Measurements from ENCODE around the gene ZNF525. TPM values are rescaled to one million over a fixed set of nuclear protein-coding genes. Genes with fewer than 3 reads are reported as not detected.

Gene ZNF525
- total and polyA plus RNA-seq, 2 of the 13 experiments (the other 11 are each of a cell fraction or from before 2014, with no cell fraction given): 3.4 to 8.7 TPM

DNA sequence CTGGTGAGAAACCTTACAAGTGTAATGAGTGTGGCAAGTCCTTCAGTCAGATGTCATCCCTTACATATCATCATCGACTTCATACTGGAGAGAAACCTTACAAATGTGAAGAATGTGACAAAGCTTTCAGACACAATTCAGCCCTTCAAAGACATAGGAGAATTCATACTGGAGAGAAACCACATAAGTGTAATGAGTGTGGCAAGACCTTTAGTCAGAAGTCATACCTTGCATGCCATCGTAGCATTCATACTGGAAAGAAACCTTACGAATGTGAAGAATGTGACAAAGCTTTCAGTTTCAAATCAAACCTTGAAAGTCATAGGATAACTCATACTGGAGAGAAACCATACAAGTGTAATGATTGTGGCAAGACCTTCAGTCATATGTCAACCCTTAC is 15.9 kb downstream of the ZNF525 start:
- FAIRE-seq (no peak), DNase-seq (ENCODE audit: low spot score) (no peak), ATAC-seq (no peak)
- Histone ChIP-seq H4K20me1 (ENCODE audit: insufficient read depth, low read length) (no peaks in the 10 kb centered on the region), H3K9ac (ENCODE audit: insufficient read depth, low read depth, low read length) (no peak overlapping the region), H3K36me3 (replicated peaks in 1 of 2; ENCODE audit: control insufficient read depth in 1 of 2, insufficient read depth in 2 of 2, low read length in 2 of 2) (peaks cover 1 to 11% of the 10 kb centered on the region in 2 experiments; a peak in 2 of 5 replicates), H3K27ac (ENCODE audit: extremely low read length, insufficient read depth, low read length) (no peak overlapping the region), H2AFZ (ENCODE audit: low read length) (no peak overlapping the region), H3K79me2 (ENCODE audit: insufficient read depth, low read length) (no peaks in the 10 kb centered on the region), H3K4me3 (replicated peaks in 1 of 3; ENCODE audit: insufficient read depth in 1 of 3, low read depth in 2 of 3, low read length in 3 of 3) (no peak overlapping the region), H3K4me1 (ENCODE audit: insufficient read depth, low read length) (no peaks in the 10 kb centered on the region), H3K9me3 (ENCODE audit: low read length) (peaks cover 55% of the 10 kb centered on the region), H3K4me2 (ENCODE audit: low read depth, low read length) (no peak overlapping the region), H3K27me3 (ENCODE audit: control insufficient read depth in 1 of 2, insufficient read depth in 2 of 2, low read length in 2 of 2) (no peaks in the 10 kb centered on the region)
- in situ Hi-C loops (cut with HindIII; ENCODE audit: extremely low pct_ligation_motif_present, low pct_unique_long_range_greater_than_20kb) (no loop called here), intact Hi-C loops (cut with micrococcal nuclease; ENCODE audit: unreplicated experiment) (no loop called here)
- BruUV-seq (replicated peaks): no TSS peak
- WGBS (ENCODE audit: low lambda C conversion rate): 41% methylated on average over 3 of the region's 3 CpGs
- CTCF ChIA-PET (ENCODE audit: low intra/inter-chr PET ratio, low total read pairs): no interaction called here
- TF ChIP-seq, protein P1, sequence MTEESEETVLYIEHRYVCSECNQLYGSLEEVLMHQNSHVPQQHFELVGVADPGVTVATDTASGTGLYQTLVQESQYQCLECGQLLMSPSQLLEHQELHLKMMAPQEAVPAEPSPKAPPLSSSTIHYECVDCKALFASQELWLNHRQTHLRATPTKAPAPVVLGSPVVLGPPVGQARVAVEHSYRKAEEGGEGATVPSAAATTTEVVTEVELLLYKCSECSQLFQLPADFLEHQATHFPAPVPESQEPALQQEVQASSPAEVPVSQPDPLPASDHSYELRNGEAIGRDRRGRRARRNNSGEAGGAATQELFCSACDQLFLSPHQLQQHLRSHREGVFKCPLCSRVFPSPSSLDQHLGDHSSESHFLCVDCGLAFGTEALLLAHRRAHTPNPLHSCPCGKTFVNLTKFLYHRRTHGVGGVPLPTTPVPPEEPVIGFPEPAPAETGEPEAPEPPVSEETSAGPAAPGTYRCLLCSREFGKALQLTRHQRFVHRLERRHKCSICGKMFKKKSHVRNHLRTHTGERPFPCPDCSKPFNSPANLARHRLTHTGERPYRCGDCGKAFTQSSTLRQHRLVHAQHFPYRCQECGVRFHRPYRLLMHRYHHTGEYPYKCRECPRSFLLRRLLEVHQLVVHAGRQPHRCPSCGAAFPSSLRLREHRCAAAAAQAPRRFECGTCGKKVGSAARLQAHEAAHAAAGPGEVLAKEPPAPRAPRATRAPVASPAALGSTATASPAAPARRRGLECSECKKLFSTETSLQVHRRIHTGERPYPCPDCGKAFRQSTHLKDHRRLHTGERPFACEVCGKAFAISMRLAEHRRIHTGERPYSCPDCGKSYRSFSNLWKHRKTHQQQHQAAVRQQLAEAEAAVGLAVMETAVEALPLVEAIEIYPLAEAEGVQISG (CRISPR knock-in tag; IDR thresholded peaks at IDR 0.05): no peak
- POLR2A ChIA-PET: no interaction called here

DNA sequence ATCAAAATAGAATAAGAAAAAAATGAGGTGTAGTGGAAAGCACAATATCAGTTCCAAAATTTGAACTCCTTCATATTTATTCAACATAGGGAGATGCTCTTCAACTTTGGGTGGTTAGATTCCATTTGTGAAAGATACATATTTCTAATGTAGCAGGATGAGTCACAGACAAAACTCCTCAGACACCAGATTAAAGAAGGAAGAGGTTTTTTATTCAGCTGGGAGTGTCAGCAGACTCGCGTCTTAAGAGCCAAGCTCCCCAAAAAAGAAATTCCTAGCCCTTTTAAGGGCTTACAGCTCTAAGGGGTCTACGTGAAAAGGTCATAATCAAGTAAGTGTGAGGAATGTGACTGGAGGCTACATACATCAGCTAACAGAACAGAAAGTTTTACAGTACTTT is 22.7 kb downstream of the ZNF525 start:
- Histone ChIP-seq H3K27me3 (ENCODE audit: control insufficient read depth in 1 of 2, insufficient read depth in 2 of 2, low read length in 2 of 2) (no peaks in the 10 kb centered on the region), H2AFZ (ENCODE audit: low read length) (no peak overlapping the region), H3K4me3 (replicated peaks in 1 of 3; ENCODE audit: insufficient read depth in 1 of 3, low read depth in 2 of 3, low read length in 3 of 3) (no peak overlapping the region), H3K27ac (ENCODE audit: extremely low read length, insufficient read depth, low read length) (no peak overlapping the region), H4K20me1 (ENCODE audit: insufficient read depth, low read length) (no peaks in the 10 kb centered on the region), H3K4me1 (ENCODE audit: insufficient read depth, low read length) (0 out of 2 replicates have a peak, but pooled peaks cover 6% of the 10 kb centered on the region), H3K4me2 (ENCODE audit: low read depth, low read length) (no peak overlapping the region), H3K36me3 (replicated peaks in 1 of 2; ENCODE audit: control insufficient read depth in 1 of 2, insufficient read depth in 2 of 2, low read length in 2 of 2) (no peaks in the 10 kb centered on the region), H3K79me2 (ENCODE audit: insufficient read depth, low read length) (no peaks in the 10 kb centered on the region), H3K9ac (ENCODE audit: insufficient read depth, low read depth, low read length) (no peak overlapping the region), H3K9me3 (ENCODE audit: low read length) (peaks cover 27% of the 10 kb centered on the region)
- ChIA-PET POLR2A (interaction anchor here (1.7 kb wide), 1 partner anchor 55 kb away, joined by 3 read pairs; the partner anchor contains the start of gene ZNF845), CTCF (ENCODE audit: low intra/inter-chr PET ratio, low total read pairs) (no interaction called here)
- no TSS peak for BruUV-seq (replicated peaks)
- in situ Hi-C loops (cut with HindIII; ENCODE audit: extremely low pct_ligation_motif_present, low pct_unique_long_range_greater_than_20kb) (no loop called here), intact Hi-C loops (cut with micrococcal nuclease; ENCODE audit: unreplicated experiment) (no loop called here)
- FAIRE-seq (no peak), ATAC-seq (no peak), DNase-seq (ENCODE audit: low spot score) (no peak)
- WGBS (ENCODE audit: low lambda C conversion rate): 61% methylated on average over 3 of the region's 3 CpGs
- TF ChIP-seq, protein P2, sequence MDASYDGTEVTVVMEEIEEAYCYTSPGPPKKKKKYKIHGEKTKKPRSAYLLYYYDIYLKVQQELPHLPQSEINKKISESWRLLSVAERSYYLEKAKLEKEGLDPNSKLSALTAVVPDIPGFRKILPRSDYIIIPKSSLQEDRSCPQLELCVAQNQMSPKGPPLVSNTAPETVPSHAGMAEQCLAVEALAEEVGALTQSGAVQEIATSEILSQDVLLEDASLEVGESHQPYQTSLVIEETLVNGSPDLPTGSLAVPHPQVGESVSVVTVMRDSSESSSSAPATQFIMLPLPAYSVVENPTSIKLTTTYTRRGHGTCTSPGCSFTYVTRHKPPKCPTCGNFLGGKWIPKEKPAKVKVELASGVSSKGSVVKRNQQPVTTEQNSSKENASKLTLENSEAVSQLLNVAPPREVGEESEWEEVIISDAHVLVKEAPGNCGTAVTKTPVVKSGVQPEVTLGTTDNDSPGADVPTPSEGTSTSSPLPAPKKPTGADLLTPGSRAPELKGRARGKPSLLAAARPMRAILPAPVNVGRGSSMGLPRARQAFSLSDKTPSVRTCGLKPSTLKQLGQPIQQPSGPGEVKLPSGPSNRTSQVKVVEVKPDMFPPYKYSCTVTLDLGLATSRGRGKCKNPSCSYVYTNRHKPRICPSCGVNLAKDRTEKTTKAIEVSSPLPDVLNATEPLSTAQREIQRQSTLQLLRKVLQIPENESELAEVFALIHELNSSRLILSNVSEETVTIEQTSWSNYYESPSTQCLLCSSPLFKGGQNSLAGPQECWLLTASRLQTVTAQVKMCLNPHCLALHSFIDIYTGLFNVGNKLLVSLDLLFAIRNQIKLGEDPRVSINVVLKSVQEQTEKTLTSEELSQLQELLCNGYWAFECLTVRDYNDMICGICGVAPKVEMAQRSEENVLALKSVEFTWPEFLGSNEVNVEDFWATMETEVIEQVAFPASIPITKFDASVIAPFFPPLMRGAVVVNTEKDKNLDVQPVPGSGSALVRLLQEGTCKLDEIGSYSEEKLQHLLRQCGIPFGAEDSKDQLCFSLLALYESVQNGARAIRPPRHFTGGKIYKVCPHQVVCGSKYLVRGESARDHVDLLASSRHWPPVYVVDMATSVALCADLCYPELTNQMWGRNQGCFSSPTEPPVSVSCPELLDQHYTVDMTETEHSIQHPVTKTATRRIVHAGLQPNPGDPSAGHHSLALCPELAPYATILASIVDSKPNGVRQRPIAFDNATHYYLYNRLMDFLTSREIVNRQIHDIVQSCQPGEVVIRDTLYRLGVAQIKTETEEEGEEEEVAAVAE (CRISPR knock-in tag; IDR thresholded peaks at IDR 0.05; ENCODE audit: borderline replicate concordance): no peak
- no peak for TF ChIP-seq REXO4 (CRISPR knock-in tag; IDR thresholded peaks at IDR 0.05; ENCODE audit: borderline replicate concordance)
- TF ChIP-seq, protein P3, sequence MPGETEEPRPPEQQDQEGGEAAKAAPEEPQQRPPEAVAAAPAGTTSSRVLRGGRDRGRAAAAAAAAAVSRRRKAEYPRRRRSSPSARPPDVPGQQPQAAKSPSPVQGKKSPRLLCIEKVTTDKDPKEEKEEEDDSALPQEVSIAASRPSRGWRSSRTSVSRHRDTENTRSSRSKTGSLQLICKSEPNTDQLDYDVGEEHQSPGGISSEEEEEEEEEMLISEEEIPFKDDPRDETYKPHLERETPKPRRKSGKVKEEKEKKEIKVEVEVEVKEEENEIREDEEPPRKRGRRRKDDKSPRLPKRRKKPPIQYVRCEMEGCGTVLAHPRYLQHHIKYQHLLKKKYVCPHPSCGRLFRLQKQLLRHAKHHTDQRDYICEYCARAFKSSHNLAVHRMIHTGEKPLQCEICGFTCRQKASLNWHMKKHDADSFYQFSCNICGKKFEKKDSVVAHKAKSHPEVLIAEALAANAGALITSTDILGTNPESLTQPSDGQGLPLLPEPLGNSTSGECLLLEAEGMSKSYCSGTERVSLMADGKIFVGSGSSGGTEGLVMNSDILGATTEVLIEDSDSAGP (CRISPR knock-in tag; IDR thresholded peaks at IDR 0.05; ENCODE audit: borderline replicate concordance): no peak
- TF ChIP-seq ZKSCAN8 (CRISPR knock-in tag; IDR thresholded peaks at IDR 0.05; ENCODE audit: borderline replicate concordance): no peak
- TF ChIP-seq, protein P4, sequence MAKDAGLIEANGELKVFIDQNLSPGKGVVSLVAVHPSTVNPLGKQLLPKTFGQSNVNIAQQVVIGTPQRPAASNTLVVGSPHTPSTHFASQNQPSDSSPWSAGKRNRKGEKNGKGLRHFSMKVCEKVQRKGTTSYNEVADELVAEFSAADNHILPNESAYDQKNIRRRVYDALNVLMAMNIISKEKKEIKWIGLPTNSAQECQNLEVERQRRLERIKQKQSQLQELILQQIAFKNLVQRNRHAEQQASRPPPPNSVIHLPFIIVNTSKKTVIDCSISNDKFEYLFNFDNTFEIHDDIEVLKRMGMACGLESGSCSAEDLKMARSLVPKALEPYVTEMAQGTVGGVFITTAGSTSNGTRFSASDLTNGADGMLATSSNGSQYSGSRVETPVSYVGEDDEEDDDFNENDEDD (CRISPR knock-in tag; IDR thresholded peaks at IDR 0.05; ENCODE audit: borderline replicate concordance): no peak
- TF ChIP-seq MAFK (conservative IDR thresholded peaks at IDR 0.05 in 1 of 2, IDR thresholded peaks at IDR 0.05 in 1 of 2; ENCODE audit: low read length in 2 of 2): no peak

All from HepG2 (cell line).